CD8-positive, alpha-beta memory T cell (primary cell): ENCODE measurements around the gene CNIH1. TPM values are rescaled to one million over a fixed set of nuclear protein-coding genes. Genes with fewer than 3 reads are reported as not detected.
"Not testable (repeated sequence)": the region's sequence is repeated elsewhere in the genome, so short reads cannot be mapped to it uniquely, and the experiment has no call there.

ENCODE experiments used
- CTCF ChIA-PET: fragments of 350-600 bp; sonication (Branson Sonifier 250); formaldehyde crosslinking; loops from one replicate; lab custom pipeline; 2021; ENCODE audit warnings: antibody characterized with exemption; lab: Charles Lee
- POLR2A ChIA-PET: fragments of 350-600 bp; sonication (Branson Sonifier 250); formaldehyde crosslinking; loops from one replicate; lab custom pipeline; 2021; ENCODE audit warnings: antibody characterized with exemption; lab: Charles Lee
- DNase-seq, 5 donors: peaks; one replicate each; pipeline versions ENCODE4 v3.0.0 to v3.0.0-alpha.2; 2020 to 2022; ENCODE audit warnings: mixed read lengths in 1 of 5
- H3K27ac ChIP-seq: one replicate; pipeline ENCODE4 v1.7.0; 2013; ENCODE audit warnings: low read depth, mild to moderate bottlenecking, low read length, moderate library complexity
- H3K27me3 ChIP-seq: 2 replicates; pipeline ENCODE4 v1.7.0; 2013; ENCODE audit warnings: low read length, mild to moderate bottlenecking; ENCODE audit not compliant: insufficient read depth, poor library complexity, severe bottlenecking
- H3K36me3 ChIP-seq: 2 replicates; pipeline ENCODE4 v1.7.0; 2013; ENCODE audit warnings: mild to moderate bottlenecking, low read length, moderate library complexity; ENCODE audit not compliant: insufficient read depth
- H3K4me1 ChIP-seq: 2 replicates; pipeline ENCODE4 v1.7.0; 2013; ENCODE audit warnings: mild to moderate bottlenecking, low read length, moderate library complexity; ENCODE audit not compliant: insufficient read depth
- H3K4me3 ChIP-seq: 2 replicates; pipeline ENCODE4 v1.7.0; 2013; ENCODE audit warnings: mild to moderate bottlenecking, low read length
- H3K9me3 ChIP-seq: 2 replicates; pipeline ENCODE4 v1.7.0; 2013; ENCODE audit warnings: mild to moderate bottlenecking, low read length
- H3K27ac Mint-ChIP-seq, 8 donors: one replicate each; pipeline ENCODE4 v1.8.0; 2020 to 2021; ENCODE audit warnings: mixed read lengths in 8 of 8, mild to moderate bottlenecking in 6 of 8, inconsistent platforms in 3 of 8, moderate library complexity in 3 of 8
- H3K27me3 Mint-ChIP-seq, 2 donors: one replicate each; pipeline ENCODE4 v1.8.0; 2020 to 2021; ENCODE audit warnings: mixed read lengths in 2 of 2, mild to moderate bottlenecking in 1 of 2, moderate library complexity in 1 of 2
- H3K36me3 Mint-ChIP-seq, 3 donors: one replicate each; pipeline ENCODE4 v1.8.0; 2020 to 2021; ENCODE audit warnings: mixed read lengths in 3 of 3, inconsistent platforms in 1 of 3, mild to moderate bottlenecking in 1 of 3
- H3K4me1 Mint-ChIP-seq, 3 donors: one replicate each; pipeline ENCODE4 v1.8.0; 2020 to 2021; ENCODE audit warnings: mixed read lengths in 3 of 3, inconsistent platforms in 1 of 3, mild to moderate bottlenecking in 1 of 3
- H3K4me3 Mint-ChIP-seq, 7 donors: one replicate each; pipeline ENCODE4 v1.8.0; 2020 to 2021; ENCODE audit warnings: mixed read lengths in 7 of 7, mild to moderate bottlenecking in 6 of 7, moderate library complexity in 4 of 7, inconsistent platforms in 2 of 7
- H3K9me3 Mint-ChIP-seq, 5 donors: one replicate each; pipeline ENCODE4 v1.8.0; 2020 to 2022; ENCODE audit warnings: mixed read lengths in 5 of 5, mild to moderate bottlenecking in 3 of 5, moderate library complexity in 2 of 5, inconsistent platforms in 1 of 5
- polyA plus RNA-seq: library from polyadenylated mRNA; unstranded; fragments of 300-500 nt; fragmentation: Illumina TruSeq; gene quantifications from one replicate; pipeline ENCODE4 v1.2.3, GENCODE V29; 2021
- total RNA-seq, 2 experiments: library from RNA; stranded (reverse); gene quantifications; one replicate each; pipeline ENCODE4 v1.2.3, GENCODE V29; 2021

The CNIH1 gene
- total and polyA plus RNA-seq, 3 experiments from 2014 or later, result 84.9 to 104 (median 87.1) TPM

DNA sequence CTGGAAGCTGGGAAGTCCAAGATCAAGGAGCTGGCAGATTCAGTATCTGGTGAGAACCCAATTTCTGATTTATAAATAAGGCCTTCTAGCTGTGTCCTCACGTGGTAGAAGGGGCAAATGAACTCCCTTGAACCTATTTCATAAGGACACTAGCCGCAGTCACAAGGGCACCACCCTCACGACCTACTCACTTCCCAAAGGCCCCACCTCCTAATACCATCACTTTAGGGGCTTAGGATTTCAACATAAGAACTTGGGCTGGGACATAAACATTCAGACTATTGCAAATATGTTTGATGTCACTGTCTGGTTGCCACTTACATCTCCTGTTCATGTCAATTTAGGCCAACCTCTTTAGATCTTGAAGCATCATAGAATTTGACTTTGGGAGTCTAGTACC is 10.8 kb upstream of the CNIH1 start:
- H3K4me3 Mint-ChIP-seq, result no peak overlapping the region
- H3K36me3 Mint-ChIP-seq, result no peaks in the 10 kb centered on the region
- H3K27me3 ChIP-seq, result no peaks in the 10 kb centered on the region
- no peaks in the 10 kb centered on the region for H3K9me3 ChIP-seq
- H3K4me3 ChIP-seq, result no peak overlapping the region
- H3K36me3 ChIP-seq, result no peaks in the 10 kb centered on the region
- no peak overlapping the region for H3K27ac Mint-ChIP-seq
- H3K27ac ChIP-seq, result no peak overlapping the region
- H3K9me3 Mint-ChIP-seq, result no peaks in the 10 kb centered on the region
- DNase-seq, result no peak
- ChIA-PET CTCF (interaction anchor here (1.2 kb wide), 1 partner anchor 57 kb away, joined by 3 read pairs; no protein-coding TSS in a partner anchor), POLR2A (no interaction called here)
- H3K27me3 Mint-ChIP-seq, result peaks cover 2 to 18% of the 10 kb centered on the region in 2 donors
- H3K4me1 ChIP-seq, result no peaks in the 10 kb centered on the region
- H3K4me1 Mint-ChIP-seq, result no peaks in the 10 kb centered on the region

GRCh38 chr14:54451121-54451601 is 10.0 kb upstream of the CNIH1 start:
- CTCF ChIA-PET, result interaction anchor here (1.2 kb wide), 1 partner anchor 58 kb away, joined by 3 read pairs; no protein-coding TSS in a partner anchor

DNA sequence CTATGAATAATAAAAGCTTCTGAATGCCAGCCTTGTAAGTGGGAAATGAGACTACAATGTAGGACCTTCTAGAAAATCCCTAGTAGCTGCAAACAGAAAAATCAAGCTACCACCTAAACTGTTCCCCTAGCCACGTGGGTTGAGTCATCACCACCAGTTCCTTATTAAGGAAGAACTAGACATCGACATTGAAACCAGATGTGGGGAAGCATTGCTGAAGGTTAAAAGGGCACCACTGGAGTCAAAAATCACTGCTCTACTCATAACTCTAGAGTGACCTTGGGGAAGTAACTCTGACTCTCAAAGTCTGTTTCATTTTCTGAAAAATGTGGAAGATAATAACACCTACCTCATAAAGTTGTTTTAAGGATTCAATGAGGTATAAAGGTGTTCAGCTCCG is 9.4 kb upstream of the CNIH1 start:
- no peak for DNase-seq
- CTCF ChIA-PET, result interaction anchor here (1.0 kb wide), 1 partner anchor 38 kb away, joined by 3 read pairs; the partner anchor contains the start of gene GMFB

More at GRCh38 chr14:54451121-54451601, 10.0 kb upstream of the CNIH1 start:
- H3K27ac Mint-ChIP-seq, result no peak overlapping the region
- Histone ChIP-seq H3K4me3 (no peak overlapping the region), H3K27me3 (no peaks in the 10 kb centered on the region), H3K4me1 (no peaks in the 10 kb centered on the region), H3K9me3 (no peaks in the 10 kb centered on the region), H3K27ac (no peak overlapping the region), H3K36me3 (no peaks in the 10 kb centered on the region)
- H3K4me1 Mint-ChIP-seq, result no peaks in the 10 kb centered on the region
- H3K4me3 Mint-ChIP-seq, result no peak overlapping the region
- no peaks in the 10 kb centered on the region for H3K36me3 Mint-ChIP-seq
- POLR2A ChIA-PET, result no interaction called here
- DNase-seq, result no peak
- H3K27me3 Mint-ChIP-seq, result peaks cover 7 to 26% of the 10 kb centered on the region in 2 donors
- no peaks in the 10 kb centered on the region for H3K9me3 Mint-ChIP-seq

DNA sequence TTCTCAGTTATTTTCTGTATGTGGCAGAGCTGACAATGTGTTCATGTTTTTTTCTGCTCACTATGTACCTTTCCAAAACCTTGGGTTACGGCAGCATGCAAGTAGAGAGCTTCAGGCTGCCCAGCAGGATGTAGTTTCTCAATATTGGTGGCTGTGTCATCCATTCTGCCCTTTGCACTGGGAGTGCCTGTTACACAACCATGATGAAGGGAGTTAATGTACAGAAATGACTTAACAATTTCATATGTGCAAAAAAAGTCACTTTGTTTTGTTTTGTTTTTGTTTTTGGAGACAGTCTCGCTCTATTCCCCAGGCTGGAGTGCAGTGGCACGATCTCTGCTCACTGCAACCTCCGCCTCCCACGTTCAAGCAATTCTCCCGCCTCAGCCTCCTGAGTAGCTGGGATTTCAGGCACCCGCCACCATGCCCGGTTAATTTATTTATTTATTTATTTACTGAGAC is 6.1 kb upstream of the CNIH1 start:
- Histone ChIP-seq H3K27ac (no peak overlapping the region), H3K4me1 (no peaks in the 10 kb centered on the region), H3K36me3 (no peaks in the 10 kb centered on the region), H3K27me3 (no peaks in the 10 kb centered on the region), H3K9me3 (no peaks in the 10 kb centered on the region), H3K4me3 (no peak overlapping the region)
- Mint-ChIP-seq H3K4me3 (no peak overlapping the region), H3K36me3 (no peaks in the 10 kb centered on the region), H3K27me3 (peaks cover 7 to 34% of the 10 kb centered on the region in 2 donors), H3K27ac (no peak overlapping the region), H3K4me1 (peaks cover 0 to under 1% (median under 1%) of the 10 kb centered on the region in 3 donors), H3K9me3 (no peaks in the 10 kb centered on the region)
- ChIA-PET CTCF (no interaction called here), POLR2A (no interaction called here)
- DNase-seq, result no peak

More for the DNA sequence above, 9.4 kb upstream of the CNIH1 start:
- Histone ChIP-seq H3K27ac (no peak overlapping the region), H3K36me3 (no peaks in the 10 kb centered on the region), H3K4me3 (no peak overlapping the region), H3K9me3 (no peaks in the 10 kb centered on the region), H3K4me1 (no peaks in the 10 kb centered on the region), H3K27me3 (no peaks in the 10 kb centered on the region)
- peaks cover 7 to 31% of the 10 kb centered on the region in 2 donors for H3K27me3 Mint-ChIP-seq
- no peaks in the 10 kb centered on the region for H3K4me1 Mint-ChIP-seq
- H3K9me3 Mint-ChIP-seq, result no peaks in the 10 kb centered on the region
- POLR2A ChIA-PET, result no interaction called here
- no peaks in the 10 kb centered on the region for H3K36me3 Mint-ChIP-seq
- no peak overlapping the region for H3K27ac Mint-ChIP-seq
- H3K4me3 Mint-ChIP-seq, result no peak overlapping the region

GRCh38 chr14:54446161-54446693 is 5.1 kb upstream of the CNIH1 start:
- H3K4me1 Mint-ChIP-seq, result peaks cover 9 to 10% (median 10%) of the 10 kb centered on the region in 3 donors
- ChIA-PET CTCF (interaction anchor here (0.7 kb wide), 1 partner anchor 23 kb away, joined by 3 read pairs; no protein-coding TSS in a partner anchor), POLR2A (no interaction called here)
- Histone ChIP-seq H3K36me3 (no peaks in the 10 kb centered on the region), H3K27ac (no peak overlapping the region), H3K4me3 (no peak overlapping the region), H3K27me3 (no peaks in the 10 kb centered on the region), H3K4me1 (peaks cover 5% of the 10 kb centered on the region), H3K9me3 (no peaks in the 10 kb centered on the region)
- H3K36me3 Mint-ChIP-seq, result no peaks in the 10 kb centered on the region
- no peak for DNase-seq
- H3K4me3 Mint-ChIP-seq, result peak overlapping the region in 1 of 7 donors; percentile 34
- H3K27me3 Mint-ChIP-seq, result peaks cover 8 to 34% of the 10 kb centered on the region in 2 donors
- H3K9me3 Mint-ChIP-seq, result no peaks in the 10 kb centered on the region
- peak overlapping the region in 1 of 8 donors; percentile 57 for H3K27ac Mint-ChIP-seq

DNA sequence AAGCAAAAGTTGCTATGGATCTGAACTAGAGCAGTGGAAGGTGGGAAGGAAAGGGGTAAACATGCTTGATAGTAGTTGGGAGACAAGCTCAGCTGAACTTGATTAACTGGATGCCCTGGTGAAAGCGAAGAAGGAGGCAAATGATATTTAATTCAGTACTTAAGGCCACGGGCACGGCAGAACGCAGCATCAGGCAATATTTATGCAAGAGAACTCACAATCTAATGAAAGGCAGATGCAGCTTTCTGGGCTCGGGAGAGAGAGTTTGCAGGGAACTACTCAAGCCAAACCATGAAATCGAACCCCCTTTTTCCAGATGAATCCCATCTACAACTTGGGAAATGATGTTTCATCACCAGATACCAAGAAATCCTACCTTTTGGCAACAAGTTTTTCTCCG is 3.5 kb upstream of the CNIH1 start:
- Histone ChIP-seq H3K27ac (no peak overlapping the region), H3K4me3 (no peak overlapping the region), H3K9me3 (no peaks in the 10 kb centered on the region), H3K27me3 (no peaks in the 10 kb centered on the region), H3K4me1 (peaks cover 14% of the 10 kb centered on the region), H3K36me3 (no peaks in the 10 kb centered on the region)
- peaks cover 18 to 20% (median 20%) of the 10 kb centered on the region in 3 donors for H3K4me1 Mint-ChIP-seq
- H3K27me3 Mint-ChIP-seq, result peaks cover 7 to 28% of the 10 kb centered on the region in 2 donors
- POLR2A ChIA-PET, result no interaction called here
- peaks cover 0 to 3% (median 0%) of the 10 kb centered on the region in 3 donors for H3K36me3 Mint-ChIP-seq
- no peak for DNase-seq
- no peaks in the 10 kb centered on the region for H3K9me3 Mint-ChIP-seq
- H3K4me3 Mint-ChIP-seq, result peak overlapping the region in 1 of 7 donors; percentile 53
- CTCF ChIA-PET, result interaction anchor here (1.2 kb wide), 1 partner anchor 48 kb away, joined by 3 read pairs; the partner anchor contains the start of gene CDKN3
- peak overlapping the region in 1 of 8 donors; percentile 4 for H3K27ac Mint-ChIP-seq

DNA sequence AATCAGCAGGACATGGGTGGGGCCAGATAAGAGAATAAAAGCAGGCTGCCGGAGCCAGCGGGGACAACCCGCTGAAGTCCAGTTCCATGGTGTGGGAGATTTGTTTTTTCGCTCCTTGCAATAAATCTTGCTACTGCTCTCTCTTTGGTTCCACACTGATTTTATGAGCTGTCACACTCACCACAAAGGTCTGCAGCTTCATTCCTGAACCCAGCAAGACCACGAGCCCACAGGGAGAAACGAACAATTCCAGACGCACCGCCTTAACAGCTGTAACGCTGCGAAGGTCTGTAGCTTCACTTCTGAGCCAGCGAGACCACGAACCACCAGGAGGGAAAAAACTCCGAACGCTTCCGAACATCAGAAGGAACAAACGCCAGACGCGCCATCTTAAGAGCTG is 2.8 kb upstream of the CNIH1 start:
- CTCF ChIA-PET, result interaction anchor here (0.9 to 1.7 kb wide), 3 partner anchors 9 to 47 kb away, joined by 3 to 4 read pairs (median 3); partner anchors contain the start of gene CDKN3
- H3K9me3 Mint-ChIP-seq, result no peaks in the 10 kb centered on the region
- no peaks in the 10 kb centered on the region for H3K9me3 ChIP-seq

DNA sequence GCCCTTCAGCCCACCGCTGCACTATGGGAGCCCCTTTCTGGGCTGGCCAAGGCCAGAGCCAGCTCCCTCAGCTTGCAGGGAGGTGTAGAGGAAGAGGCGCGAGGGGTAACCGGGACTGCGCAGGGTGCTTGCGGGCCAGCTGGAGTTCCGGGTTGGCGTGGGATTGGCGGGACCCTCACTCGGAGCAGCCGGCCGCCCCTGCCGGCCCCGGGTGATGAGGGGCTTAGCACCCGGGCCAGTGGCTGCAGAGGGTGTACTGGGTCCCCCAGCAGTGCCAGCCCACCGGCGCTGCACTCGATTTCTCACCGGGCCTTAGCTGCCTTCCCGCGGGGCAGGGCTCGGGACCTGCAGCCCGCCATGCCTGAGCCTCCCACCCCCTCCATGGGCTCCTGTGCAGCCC is 1.8 kb upstream of the CNIH1 start:
- H3K4me1 ChIP-seq, result peaks cover 18% of the 10 kb centered on the region
- H3K27me3 Mint-ChIP-seq, result peaks cover 7 to 17% of the 10 kb centered on the region in 2 donors
- H3K36me3 ChIP-seq, H3K27me3 ChIP-seq, H3K9me3 Mint-ChIP-seq, H3K9me3 ChIP-seq, POLR2A ChIA-PET, H3K36me3 Mint-ChIP-seq, H3K4me3 Mint-ChIP-seq, H3K27ac ChIP-seq, H3K4me3 ChIP-seq, DNase-seq: not testable (repeated sequence)
- peaks cover 30 to 36% (median 32%) of the 10 kb centered on the region in 3 donors for H3K4me1 Mint-ChIP-seq
- CTCF ChIA-PET, result interaction anchor here (1.2 to 1.7 kb wide), 2 partner anchors 8 to 24 kb away, joined by 3 to 4 read pairs; no protein-coding TSS in a partner anchor
- H3K27ac Mint-ChIP-seq, result peak overlapping the region in 1 of 8 donors; percentile 87

More for the DNA sequence above, 2.8 kb upstream of the CNIH1 start:
- H3K4me3 Mint-ChIP-seq, result no peak overlapping the region
- H3K4me3 ChIP-seq, result no peak overlapping the region
- POLR2A ChIA-PET, result no interaction called here
- peaks cover 7 to 25% of the 10 kb centered on the region in 2 donors for H3K27me3 Mint-ChIP-seq
- H3K4me1 Mint-ChIP-seq, result peaks cover 23 to 26% (median 25%) of the 10 kb centered on the region in 3 donors
- no peak overlapping the region for H3K27ac ChIP-seq
- no peaks in the 10 kb centered on the region for H3K36me3 ChIP-seq
- DNase-seq, result no peak
- no peaks in the 10 kb centered on the region for H3K27me3 ChIP-seq
- H3K36me3 Mint-ChIP-seq, result peaks cover 0 to 3% (median 0%) of the 10 kb centered on the region in 3 donors
- peaks cover 18% of the 10 kb centered on the region for H3K4me1 ChIP-seq
- H3K27ac Mint-ChIP-seq, result no peak overlapping the region
